ENCODE results near the gene UCHL3.

GRCh38 chr13:75636436-75637180 is 87.0 kb downstream of the UCHL3 start:
- TF ChIP-seq CTCF (IDR thresholded peaks at IDR 0.05) (no peak), POLR2A (IDR thresholded peaks at IDR 0.05) (no peak)

Measured in testis (tissue), 2 donors.